NT2/D1 (cell line): ENCODE data around the gene CIDEB.

Experiments used
- SUZ12 ChIP-seq: IDR thresholded peaks from 2 replicates; pipeline ENCODE4 v1.6.1; 2011; ENCODE audit not compliant: insufficient read length, insufficient read depth; ENCODE audit errors: extremely low read depth
- YY1 ChIP-seq: IDR thresholded peaks from 2 replicates; pipeline ENCODE4 v1.6.1; 2011; ENCODE audit not compliant: insufficient read length, insufficient read depth
- ZNF274 ChIP-seq: IDR thresholded peaks from 2 replicates; pipeline ENCODE4 v1.6.1; 2011; ENCODE audit warnings: mild to moderate bottlenecking, low read depth, low read length

DNA sequence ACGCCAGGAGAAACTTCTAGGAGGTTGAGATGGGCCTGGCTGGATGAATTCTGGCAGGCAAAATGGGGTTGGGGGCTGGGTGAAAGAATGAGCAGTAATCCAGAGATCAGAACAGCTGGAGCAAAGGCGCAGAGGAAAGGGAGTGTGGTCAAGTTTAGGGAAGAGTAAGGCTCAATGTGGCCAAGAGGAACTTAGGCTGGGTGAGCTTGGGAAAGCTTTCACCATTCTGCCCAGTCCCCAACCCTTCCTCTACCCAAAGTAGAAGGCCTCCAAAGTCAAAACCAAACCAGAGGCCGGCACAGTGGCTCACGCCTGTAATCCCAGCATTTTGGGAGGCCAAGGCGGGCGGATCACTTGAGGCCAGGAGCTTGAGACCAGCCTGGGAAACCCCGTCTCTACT lies 26.1 kb downstream of the CIDEB start:
- no peak for TF ChIP-seq ZNF274
- no peak for TF ChIP-seq SUZ12
- no peak for TF ChIP-seq YY1
